ENCODE results near the gene CPEB1.
"Not testable (repeated sequence)": the region's sequence is repeated elsewhere in the genome, so short reads cannot be mapped to it uniquely, and the experiment has no call there.

Gene CPEB1

DNA sequence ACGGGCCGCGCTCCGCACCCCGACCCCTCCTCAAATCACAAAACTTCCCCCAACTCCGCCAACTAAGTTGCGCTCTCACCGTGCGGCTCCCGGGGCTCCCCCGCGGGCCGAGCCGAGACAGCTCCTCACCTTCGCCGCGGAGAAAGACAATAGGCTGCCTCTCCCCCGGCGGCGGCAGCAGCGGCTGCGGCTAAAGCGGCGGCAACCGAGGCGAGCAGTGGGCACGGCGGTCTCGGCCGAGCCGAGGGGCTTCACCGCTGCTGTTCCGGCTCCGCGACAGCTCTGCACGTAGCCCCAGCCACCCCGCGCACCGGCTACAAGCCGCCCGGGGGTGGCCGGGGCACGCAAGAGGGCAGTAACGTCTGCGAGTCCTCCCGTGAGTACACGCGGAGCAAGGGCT, 133.6 kb downstream of the CPEB1 start:
- not testable (repeated sequence) for DNase-seq (ENCODE audit: low spot score)

DNA sequence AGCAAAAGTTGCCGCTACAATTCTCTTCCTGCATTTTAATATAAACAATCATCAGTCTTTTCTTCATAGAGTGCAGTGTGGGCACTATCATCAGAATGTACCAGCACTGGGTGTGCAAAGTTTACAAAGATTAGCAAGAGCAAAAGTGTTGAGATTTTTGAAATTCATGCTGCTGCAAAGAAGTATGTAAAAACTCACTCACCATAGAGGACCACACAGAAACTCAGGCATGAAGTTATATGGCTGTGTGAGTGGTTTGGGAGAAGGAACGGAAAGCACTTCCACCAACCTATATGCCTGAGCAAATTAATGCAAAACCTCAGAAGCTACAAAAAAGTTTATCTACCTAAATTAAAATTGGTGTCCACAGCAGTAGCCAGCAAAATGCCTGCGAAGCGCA, 139.5 kb downstream of the CPEB1 start:
- not testable (repeated sequence) for DNase-seq (ENCODE audit: low spot score)

DNA sequence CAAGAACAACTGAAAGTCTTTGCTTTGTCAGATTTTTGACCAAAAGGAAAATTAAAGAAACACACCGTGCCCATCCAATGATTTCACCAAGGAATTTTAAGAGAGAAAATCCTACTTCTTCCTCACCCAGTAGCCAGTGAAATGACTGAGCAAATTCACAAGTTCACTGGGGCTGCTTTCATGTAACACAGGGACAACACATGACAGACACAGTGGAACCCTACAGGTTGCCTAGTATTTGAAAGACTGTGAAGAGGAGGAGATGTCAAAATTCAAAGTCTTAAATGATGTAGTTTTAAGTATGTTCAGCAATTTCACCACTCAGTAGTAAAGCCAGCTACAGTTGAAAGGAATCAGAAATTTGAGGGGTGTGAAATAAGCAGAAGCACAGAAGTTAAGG, 140.1 kb downstream of the CPEB1 start:
- not testable (repeated sequence) for DNase-seq (ENCODE audit: low spot score)

DNA sequence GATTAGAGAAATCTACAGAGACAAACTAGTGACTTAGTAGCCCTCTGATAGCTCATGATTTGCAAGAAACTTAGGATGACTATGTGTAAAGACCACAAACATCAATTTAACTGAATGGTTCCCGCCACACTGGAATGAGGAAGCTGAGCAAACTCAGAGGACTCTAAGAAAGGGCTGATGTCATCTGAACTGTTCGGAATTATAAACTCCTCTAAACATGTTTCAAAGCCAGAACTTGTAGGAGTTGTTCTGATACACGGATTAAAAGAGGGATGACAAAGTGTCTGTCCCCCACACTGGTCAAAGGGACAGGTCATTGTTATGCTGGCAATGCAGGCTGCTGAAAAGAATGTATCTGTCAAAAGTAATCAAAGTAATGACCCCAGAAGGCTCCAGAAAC, 141.3 kb downstream of the CPEB1 start:
- not testable (repeated sequence) for DNase-seq (ENCODE audit: low spot score)

DNA sequence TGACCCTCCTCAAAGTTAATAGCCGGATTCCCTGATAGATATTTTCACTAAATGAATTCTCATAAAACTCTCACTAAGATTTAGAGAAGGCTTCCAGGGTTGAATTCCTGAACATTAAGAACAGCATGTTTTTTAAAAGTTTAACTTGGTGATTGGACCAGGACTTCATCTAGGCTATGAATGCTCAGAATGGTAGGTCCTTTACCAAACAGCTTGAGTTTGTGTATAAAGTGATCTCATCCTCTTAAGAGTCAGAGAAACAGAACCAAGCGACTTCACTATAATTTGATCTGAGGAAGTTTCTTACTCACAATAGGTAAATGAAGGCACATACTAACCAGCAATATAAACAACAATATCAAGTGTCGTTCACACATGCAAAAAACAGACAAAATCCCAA, 143.1 kb downstream of the CPEB1 start:
- DNase-seq (ENCODE audit: low spot score): not testable (repeated sequence)

DNA sequence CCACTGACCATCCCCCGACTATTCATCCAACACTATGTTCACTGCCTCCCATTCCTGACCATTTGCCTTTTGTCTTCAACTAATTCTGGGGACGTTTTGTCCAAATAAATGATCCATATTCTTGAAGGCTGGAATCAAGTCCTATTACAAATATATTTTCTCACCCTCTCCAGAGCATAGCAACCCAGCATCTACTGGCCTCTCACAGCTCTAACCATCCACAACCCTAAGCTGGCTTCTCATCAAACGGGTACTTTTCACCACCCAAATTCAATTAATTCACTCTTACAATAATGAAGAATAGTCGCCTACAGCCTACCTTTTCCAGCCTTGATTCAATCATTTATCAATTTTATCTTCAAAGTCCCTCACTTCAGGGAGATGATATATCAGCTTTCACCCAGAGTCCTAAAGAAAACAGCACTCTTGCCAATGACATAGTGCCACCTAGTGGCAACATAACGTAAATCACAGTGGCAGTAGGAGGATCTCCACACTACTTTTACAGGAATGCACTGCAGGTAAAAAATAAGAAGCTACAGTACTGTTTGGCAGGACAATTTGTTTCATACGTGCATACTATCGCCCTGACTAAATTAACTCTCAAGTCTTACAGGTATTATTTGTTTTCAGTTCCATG, 144.3 kb downstream of the CPEB1 start:
- not testable (repeated sequence) for DNase-seq (ENCODE audit: low spot score)

DNA sequence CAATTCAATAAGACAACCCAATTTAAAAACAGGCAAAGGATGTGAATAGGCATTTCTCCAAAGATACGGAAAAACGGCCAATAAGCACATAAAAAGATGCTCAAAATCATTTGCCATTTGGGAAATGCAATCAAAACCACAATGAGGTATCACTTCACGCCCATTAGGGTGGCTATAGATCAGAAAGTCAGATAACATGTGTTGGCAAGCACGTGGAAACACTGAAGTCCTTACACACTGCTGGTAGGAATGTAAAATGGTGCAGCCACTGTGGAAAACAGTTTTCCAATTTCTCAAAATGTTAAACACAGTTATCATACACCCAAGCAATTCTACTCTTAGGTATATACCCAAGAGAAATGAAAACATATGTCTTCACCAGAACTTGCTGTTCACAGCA, 146.4 kb downstream of the CPEB1 start:
- DNase-seq (ENCODE audit: low spot score): not testable (repeated sequence)

DNA sequence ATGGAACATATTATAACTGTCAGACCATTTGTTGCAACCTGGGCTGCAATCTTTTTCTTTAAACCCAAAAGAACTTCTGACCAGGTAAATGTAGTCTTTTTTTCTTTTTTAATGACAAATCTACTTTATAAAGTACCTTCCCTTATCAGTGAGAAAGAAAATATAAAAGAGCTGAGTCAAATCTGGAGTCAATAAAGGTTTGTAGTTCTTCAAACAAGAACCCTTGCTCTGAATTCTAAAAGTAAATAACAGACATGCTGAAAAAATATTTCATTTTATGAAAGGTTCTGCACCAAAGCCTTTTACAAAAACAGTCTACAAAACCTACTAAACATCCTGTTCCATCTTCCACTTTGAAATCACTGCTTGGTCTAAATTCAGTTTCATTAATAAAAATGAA, 149.2 kb downstream of the CPEB1 start:
- DNase-seq (ENCODE audit: low spot score): not testable (repeated sequence)

Data from left forelimb (tissue), 1 donor.